Tibial nerve (tissue), 3 donors: ENCODE results near the gene PELI2.

Experiments used
- POLR2A ChIP-seq, 2 donors: fragments of 450-650 bp; IDR thresholded peaks; one replicate each; pipeline ENCODE4 v1.6.1; 2017; ENCODE audit warnings: antibody characterized with exemption in 2 of 2, mild to moderate bottlenecking in 2 of 2, moderate library complexity in 2 of 2
- TF ChIP-seq, protein P1 (sequence below), 5 experiments: fragments of 200-600 bp in 3 of 5; fragments of 450-650 bp in 2 of 5; sonication (generic) in 3 of 5; IDR thresholded peaks; one replicate each; pipeline ENCODE4 v1.5.1; 2016 to 2019; ENCODE audit warnings: antibody characterized with exemption in 5 of 5, mild to moderate bottlenecking in 3 of 5, moderate library complexity in 2 of 5

DNA sequence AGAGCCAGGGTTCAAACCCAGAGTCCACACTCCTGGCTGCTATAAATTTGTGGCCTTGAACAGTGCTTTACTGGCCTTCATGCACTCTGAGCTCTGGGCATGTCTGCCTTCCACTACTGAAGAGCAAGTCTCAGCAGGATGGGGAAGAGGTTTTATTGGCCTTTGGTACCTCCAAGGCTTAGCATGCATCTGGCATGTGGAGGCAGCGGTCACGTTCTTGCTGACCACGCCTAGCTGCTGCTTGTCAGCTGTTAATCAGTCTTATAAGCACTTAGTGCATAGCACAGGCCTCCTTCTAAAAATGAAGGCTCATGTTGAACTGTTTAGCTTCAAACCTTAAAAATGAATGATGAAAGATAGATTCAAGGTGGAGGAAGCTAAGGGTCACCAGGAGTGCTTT lies 177.5 kb downstream of the PELI2 start:
- TF ChIP-seq, protein P1, sequence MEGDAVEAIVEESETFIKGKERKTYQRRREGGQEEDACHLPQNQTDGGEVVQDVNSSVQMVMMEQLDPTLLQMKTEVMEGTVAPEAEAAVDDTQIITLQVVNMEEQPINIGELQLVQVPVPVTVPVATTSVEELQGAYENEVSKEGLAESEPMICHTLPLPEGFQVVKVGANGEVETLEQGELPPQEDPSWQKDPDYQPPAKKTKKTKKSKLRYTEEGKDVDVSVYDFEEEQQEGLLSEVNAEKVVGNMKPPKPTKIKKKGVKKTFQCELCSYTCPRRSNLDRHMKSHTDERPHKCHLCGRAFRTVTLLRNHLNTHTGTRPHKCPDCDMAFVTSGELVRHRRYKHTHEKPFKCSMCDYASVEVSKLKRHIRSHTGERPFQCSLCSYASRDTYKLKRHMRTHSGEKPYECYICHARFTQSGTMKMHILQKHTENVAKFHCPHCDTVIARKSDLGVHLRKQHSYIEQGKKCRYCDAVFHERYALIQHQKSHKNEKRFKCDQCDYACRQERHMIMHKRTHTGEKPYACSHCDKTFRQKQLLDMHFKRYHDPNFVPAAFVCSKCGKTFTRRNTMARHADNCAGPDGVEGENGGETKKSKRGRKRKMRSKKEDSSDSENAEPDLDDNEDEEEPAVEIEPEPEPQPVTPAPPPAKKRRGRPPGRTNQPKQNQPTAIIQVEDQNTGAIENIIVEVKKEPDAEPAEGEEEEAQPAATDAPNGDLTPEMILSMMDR (IDR thresholded peaks at IDR 0.05): no peak
- TF ChIP-seq POLR2A (IDR thresholded peaks at IDR 0.05): no peak
